Transverse colon (tissue), 4 donors: ENCODE results near the gene CDKL4. TPM values are rescaled to one million over a fixed set of nuclear protein-coding genes. Genes with fewer than 3 reads are reported as not detected.

ENCODE experiments used
- DNase-seq: peaks from one replicate; pipeline ENCODE4 v3.0.0-alpha.2; 2019
- H3K27ac ChIP-seq, 4 donors: fragments of 200-600 bp; sonication (generic); 2 replicates each; pipeline ENCODE4 v1.5.1; 2016 to 2018; ENCODE audit warnings: inconsistent platforms in 4 of 4
- H3K27me3 ChIP-seq: fragments of 200-600 bp; sonication (generic); 2 replicates; pipeline ENCODE4 v1.5.1; 2017; ENCODE audit warnings: inconsistent platforms
- H3K36me3 ChIP-seq, 4 donors: fragments of 200-600 bp; sonication (generic); 2 replicates each; pipeline ENCODE4 v1.5.1; 2017 to 2019; ENCODE audit warnings: inconsistent platforms in 4 of 4
- H3K4me1 ChIP-seq, 4 donors: fragments of 200-600 bp; sonication (generic); 2 replicates each; pipeline ENCODE4 v1.5.1; 2017 to 2020; ENCODE audit warnings: inconsistent platforms in 4 of 4
- H3K4me3 ChIP-seq, 4 donors: fragments of 200-600 bp; sonication (generic); 1 replicate in 1 of 4; 2 replicates in 3 of 4; pipeline versions ENCODE4 v1.5.1 to v1.6.1; 2017 to 2019; ENCODE audit warnings: inconsistent platforms in 4 of 4
- H3K9me3 ChIP-seq, 2 donors: fragments of 200-600 bp; sonication (generic); 2 replicates each; pipeline ENCODE4 v1.5.1; 2017 to 2019; ENCODE audit warnings: inconsistent platforms in 2 of 2
- EP300 ChIP-seq: sonication (generic); formaldehyde crosslinking; IDR thresholded peaks from one replicate; pipeline ENCODE4 v1.6.1; 2017; ENCODE audit warnings: antibody characterized with exemption, low read depth
- POLR2A ChIP-seq: fragments of 450-650 bp; IDR thresholded peaks from one replicate; pipeline ENCODE4 v1.6.1; 2016; ENCODE audit warnings: antibody characterized with exemption, mild to moderate bottlenecking, moderate library complexity
- POLR2AphosphoS5 ChIP-seq, 3 donors: sonication (generic); formaldehyde crosslinking; IDR thresholded peaks; one replicate each; pipeline ENCODE4 v1.6.1; 2016; ENCODE audit warnings: antibody characterized with exemption in 3 of 3
- WGBS, 2 donors: methylation state at CpG; one replicate each; pipeline ENCODE4 v1.1.5; 2018; ENCODE audit warnings: low coverage in 1 of 2; 5-methylcytosine and 5-hydroxymethylcytosine counted together
- in situ Hi-C, 4 donors: fragments of 200-750 bp; cut with MboI; loops; one replicate each; pipeline versions ENCODE4 v1.15.0 to v1.15.1; 2017; ENCODE audit warnings: low sequenced_read_pairs in 3 of 4, low pct_ligation_motif_present in 1 of 4, low pct_unique_long_range_greater_than_20kb in 1 of 4
- intact Hi-C: fragments of 100-400 bp; cut with DNase I; formaldehyde crosslinking; loops from one replicate; pipeline ENCODE4 v1.15.1; 2023; ENCODE audit warnings: low total_unique reads
- total RNA-seq, 4 donors: library from RNA; depleted of rRNA; stranded (reverse); fragments of >200 nt; gene quantifications; one replicate each; pipeline ENCODE4 v1.1.0, GENCODE V29; 2016
- TF ChIP-seq, protein P1 (sequence below), 5 experiments: fragments of 200-600 bp in 3 of 5; fragments of 450-650 bp in 2 of 5; sonication (generic) in 3 of 5; IDR thresholded peaks; 1 replicate in 2 of 5; 2 replicates in 3 of 5; pipeline ENCODE4 v1.5.1; 2016 to 2017; ENCODE audit warnings: antibody characterized with exemption in 5 of 5, inconsistent platforms in 3 of 5, mild to moderate bottlenecking in 2 of 5, moderate library complexity in 1 of 5

CDKL4 gene
- total RNA-seq, 4 donors from 2014 or later: 0.79 to 1.5 TPM; not detected in 2

GRCh38 chr2:39228413-39229209 lies 15.2 kb downstream of the CDKL4 start:
- 34 to 47% methylated on average over 18 to 19 of the region's 19 CpGs for WGBS, 2 donors
- intact Hi-C loops: loop anchor here (10.0 kb wide), 1 partner anchor 104 kb away; the partner anchor contains the start of gene SOS1

DNA sequence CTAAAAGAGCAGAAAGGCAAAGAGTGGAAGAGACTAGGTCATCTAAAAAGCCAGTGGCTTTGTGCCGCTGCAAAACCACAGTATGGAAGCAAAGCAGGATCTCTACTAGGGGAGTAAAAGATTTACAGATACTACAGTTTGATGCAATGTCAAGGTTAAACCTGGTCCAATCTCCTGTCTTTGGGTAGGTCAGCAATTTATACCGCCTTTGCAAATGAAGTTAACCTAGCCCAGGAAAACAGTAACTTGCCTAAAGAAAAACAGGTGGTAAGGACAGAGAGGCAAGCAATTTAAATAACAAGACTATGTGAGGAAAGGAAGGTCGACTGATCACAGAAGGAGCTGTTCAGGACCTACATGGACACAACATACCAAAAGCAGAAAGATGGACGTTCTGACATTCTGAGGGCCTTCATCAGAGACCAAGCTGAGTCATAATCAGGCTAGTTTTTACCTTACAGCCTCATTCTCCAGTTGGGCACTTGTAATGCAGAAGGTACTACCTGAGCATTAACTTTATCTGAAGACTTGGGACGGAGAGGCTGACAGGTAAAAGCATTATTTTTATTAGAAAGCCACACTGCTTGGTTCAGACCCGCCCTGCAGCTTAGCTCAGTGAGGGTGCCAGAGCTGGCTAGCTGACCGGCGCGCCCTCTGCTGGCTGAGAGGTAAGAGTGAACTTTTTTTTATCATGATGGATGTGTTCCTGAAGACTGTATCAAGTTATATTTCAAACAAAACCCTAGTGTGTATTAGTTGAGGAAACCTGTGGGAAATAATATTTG lies 15.9 kb downstream of the CDKL4 start:
- H3K4me3 ChIP-seq: peak overlapping the region in 1 of 4 donors; percentile 19
- 16 to 52% methylated on average over 3 to 9 of the region's 9 CpGs for WGBS, 2 donors
- in situ Hi-C loops (loop anchor here (5.0 to 10.0 kb wide), 5 partner anchors 103 to 283 kb away; partner anchors contain the start of gene SOS1 (in 1 of the 4)), intact Hi-C loops (loop anchor here (2.0 to 10.0 kb wide), 2 partner anchors 103 to 165 kb away; partner anchors contain the start of gene SOS1)
- H3K9me3 ChIP-seq: no peaks in the 10 kb centered on the region
- peaks cover 0 to 16% (median 2%) of the 10 kb centered on the region in 4 donors for H3K4me1 ChIP-seq
- peak; percentile 84 for DNase-seq
- H3K27ac ChIP-seq: no peak overlapping the region
- no peaks in the 10 kb centered on the region for H3K27me3 ChIP-seq
- H3K36me3 ChIP-seq: no peaks in the 10 kb centered on the region
- no peak for TF ChIP-seq EP300
- TF ChIP-seq, protein P1, sequence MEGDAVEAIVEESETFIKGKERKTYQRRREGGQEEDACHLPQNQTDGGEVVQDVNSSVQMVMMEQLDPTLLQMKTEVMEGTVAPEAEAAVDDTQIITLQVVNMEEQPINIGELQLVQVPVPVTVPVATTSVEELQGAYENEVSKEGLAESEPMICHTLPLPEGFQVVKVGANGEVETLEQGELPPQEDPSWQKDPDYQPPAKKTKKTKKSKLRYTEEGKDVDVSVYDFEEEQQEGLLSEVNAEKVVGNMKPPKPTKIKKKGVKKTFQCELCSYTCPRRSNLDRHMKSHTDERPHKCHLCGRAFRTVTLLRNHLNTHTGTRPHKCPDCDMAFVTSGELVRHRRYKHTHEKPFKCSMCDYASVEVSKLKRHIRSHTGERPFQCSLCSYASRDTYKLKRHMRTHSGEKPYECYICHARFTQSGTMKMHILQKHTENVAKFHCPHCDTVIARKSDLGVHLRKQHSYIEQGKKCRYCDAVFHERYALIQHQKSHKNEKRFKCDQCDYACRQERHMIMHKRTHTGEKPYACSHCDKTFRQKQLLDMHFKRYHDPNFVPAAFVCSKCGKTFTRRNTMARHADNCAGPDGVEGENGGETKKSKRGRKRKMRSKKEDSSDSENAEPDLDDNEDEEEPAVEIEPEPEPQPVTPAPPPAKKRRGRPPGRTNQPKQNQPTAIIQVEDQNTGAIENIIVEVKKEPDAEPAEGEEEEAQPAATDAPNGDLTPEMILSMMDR (IDR thresholded peaks at IDR 0.05): peak; percentile 82 to 91 (median 86)

More at GRCh38 chr2:39228413-39229209, 15.2 kb downstream of the CDKL4 start:
- Histone ChIP-seq H3K27me3 (no peaks in the 10 kb centered on the region), H3K4me1 (peaks cover 0 to 16% (median 2%) of the 10 kb centered on the region in 4 donors), H3K27ac (no peak overlapping the region), H3K9me3 (no peaks in the 10 kb centered on the region), H3K36me3 (no peaks in the 10 kb centered on the region), H3K4me3 (peak overlapping the region in 1 of 4 donors; percentile 19)
- TF ChIP-seq, protein P1 (IDR thresholded peaks at IDR 0.05): peak in 1 of 5 experiments; percentile 12
- TF ChIP-seq EP300: no peak
- DNase-seq: no peak
- in situ Hi-C loops: loop anchor here (5.0 to 10.0 kb wide), 5 partner anchors 104 to 284 kb away; partner anchors contain the start of gene SOS1 (in 1 of the 4)

- peaks cover 0 to 16% (median 2%) of the 10 kb centered on the region in 4 donors for H3K4me1 ChIP-seq
- in situ Hi-C loops: loop anchor here (5.0 to 10.0 kb wide), 5 partner anchors 101 to 281 kb away; partner anchors contain the start of gene SOS1 (in 1 of the 4)
- no peaks in the 10 kb centered on the region for H3K9me3 ChIP-seq
Measured at GRCh38 chr2:39225567-39225966, 18.2 kb downstream of the CDKL4 start.

More at GRCh38 chr2:39225567-39225966, 18.2 kb downstream of the CDKL4 start:
- no peak overlapping the region for H3K27ac ChIP-seq
- no peak for TF ChIP-seq POLR2A
- no peak for TF ChIP-seq POLR2AphosphoS5 (IDR thresholded peaks at IDR 0.05)
- no peak for TF ChIP-seq EP300
- TF ChIP-seq, protein P1 (IDR thresholded peaks at IDR 0.05): no peak
- 58 to 68% methylated on average over 1 of the region's 1 CpG for WGBS, 2 donors
- no peak for DNase-seq
- H3K36me3 ChIP-seq: no peaks in the 10 kb centered on the region
- no peaks in the 10 kb centered on the region for H3K27me3 ChIP-seq
- intact Hi-C loops: loop anchor here (10.0 kb wide), 1 partner anchor 101 kb away; the partner anchor contains the start of gene SOS1
- no peak overlapping the region for H3K4me3 ChIP-seq
